AG10803 (cell line): ENCODE data around the gene MIX23.

Experiments
- DNase-seq: peaks from one replicate; pipeline ENCODE4 v3.0.0; 2010; ENCODE audit warnings: low read depth
- H3K4me3 ChIP-seq: 2 replicates; pipeline ENCODE4 v1.5.1; 2011; ENCODE audit warnings: mild to moderate bottlenecking, low read length, control low read depth
- TF ChIP-seq, protein P1 (sequence below): conservative IDR thresholded peaks from 2 replicates; pipeline ENCODE4 v1.5.1; 2011; ENCODE audit warnings: mild to moderate bottlenecking, low read length, control low read depth, inconsistent platforms

The MIX23 gene

DNA sequence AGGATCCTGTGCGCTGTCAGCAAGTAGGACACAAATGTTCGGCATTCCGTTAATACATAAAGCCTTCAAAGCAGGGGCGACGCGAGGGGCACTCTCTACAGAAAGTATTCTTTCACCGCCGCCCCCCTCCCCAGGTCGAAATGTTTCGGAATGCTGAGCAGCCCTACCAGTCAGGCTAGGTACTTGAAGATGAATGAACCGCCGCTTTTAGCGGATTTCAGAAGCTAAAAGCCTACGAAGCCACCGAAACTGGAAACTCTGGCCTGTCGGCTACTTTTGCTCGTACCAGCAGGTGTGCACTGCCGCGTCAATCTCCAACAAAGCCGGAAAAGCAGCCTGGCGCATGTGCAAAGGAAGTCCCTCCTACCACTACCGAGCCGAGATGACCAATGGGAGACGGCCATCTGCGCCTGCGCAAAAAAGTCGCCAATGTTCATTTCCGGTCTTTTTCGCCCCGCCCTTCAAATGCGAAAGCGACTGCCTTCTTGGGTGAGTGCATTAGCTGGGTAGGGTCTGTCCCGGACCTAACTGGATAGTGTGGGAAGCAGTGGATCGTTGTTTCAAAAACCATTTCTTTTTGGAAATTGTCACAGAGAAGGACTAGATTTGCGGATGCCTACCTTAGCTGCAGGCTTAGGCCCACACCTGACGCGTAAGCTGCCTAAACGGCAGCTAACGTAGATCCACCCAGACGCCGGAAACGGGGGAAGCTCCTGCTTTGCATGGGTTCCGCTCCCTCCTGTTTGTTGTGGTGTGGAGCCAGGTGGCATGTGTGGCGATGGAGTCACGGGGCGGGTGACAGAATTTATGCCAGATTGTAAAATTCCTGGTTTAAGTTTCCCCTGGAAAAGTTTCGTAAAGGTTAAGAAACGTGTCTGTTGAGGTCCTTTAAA lies 33.0 kb upstream of the MIX23 start, which contains the start of gene WDR5B:
Gene WDR5B, minus strand, starts transcription at position 301 of the 893 bp plus-strand sequence. CDS start 534 bp downstream, outside the sequence.
- H3K4me3 ChIP-seq: peak within 1 kb of the TSS; percentile 78
- TF ChIP-seq, protein P1, sequence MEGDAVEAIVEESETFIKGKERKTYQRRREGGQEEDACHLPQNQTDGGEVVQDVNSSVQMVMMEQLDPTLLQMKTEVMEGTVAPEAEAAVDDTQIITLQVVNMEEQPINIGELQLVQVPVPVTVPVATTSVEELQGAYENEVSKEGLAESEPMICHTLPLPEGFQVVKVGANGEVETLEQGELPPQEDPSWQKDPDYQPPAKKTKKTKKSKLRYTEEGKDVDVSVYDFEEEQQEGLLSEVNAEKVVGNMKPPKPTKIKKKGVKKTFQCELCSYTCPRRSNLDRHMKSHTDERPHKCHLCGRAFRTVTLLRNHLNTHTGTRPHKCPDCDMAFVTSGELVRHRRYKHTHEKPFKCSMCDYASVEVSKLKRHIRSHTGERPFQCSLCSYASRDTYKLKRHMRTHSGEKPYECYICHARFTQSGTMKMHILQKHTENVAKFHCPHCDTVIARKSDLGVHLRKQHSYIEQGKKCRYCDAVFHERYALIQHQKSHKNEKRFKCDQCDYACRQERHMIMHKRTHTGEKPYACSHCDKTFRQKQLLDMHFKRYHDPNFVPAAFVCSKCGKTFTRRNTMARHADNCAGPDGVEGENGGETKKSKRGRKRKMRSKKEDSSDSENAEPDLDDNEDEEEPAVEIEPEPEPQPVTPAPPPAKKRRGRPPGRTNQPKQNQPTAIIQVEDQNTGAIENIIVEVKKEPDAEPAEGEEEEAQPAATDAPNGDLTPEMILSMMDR: peak; percentile 22
- peak; percentile 96 for DNase-seq

DNA sequence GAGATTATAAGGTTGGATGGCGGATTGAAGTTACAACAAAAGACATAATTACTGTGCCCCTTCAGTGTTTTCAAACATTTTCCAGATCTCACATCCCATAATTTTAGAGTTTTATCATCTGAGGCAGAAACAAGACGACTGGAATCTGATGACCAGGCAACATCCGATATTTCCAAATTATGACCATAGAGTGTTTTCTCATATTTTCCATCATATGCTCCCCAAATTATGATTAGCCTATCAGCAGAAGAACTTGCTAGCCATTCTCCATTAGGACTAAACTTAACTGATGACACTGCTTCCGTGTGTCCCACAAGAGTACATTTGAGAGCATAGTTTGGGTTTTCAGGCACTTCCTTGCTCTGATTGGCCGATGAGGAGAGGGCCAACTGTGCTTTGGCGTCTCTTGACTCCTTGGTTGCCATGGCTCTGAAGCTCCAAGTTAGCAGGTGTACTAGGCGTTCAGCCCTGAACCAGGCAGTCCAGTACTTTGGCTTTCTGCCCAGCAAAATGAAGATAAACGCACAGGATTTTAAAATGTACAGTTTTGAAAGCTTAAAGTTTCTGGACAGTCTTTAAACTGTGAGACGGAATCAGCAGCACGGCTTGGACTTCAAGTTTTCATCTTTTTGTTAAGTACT lies 32.2 kb upstream of the MIX23 start:
- DNase-seq: peak; percentile 34
- TF ChIP-seq, protein P1: no peak
- peak overlapping the region; percentile 78 for H3K4me3 ChIP-seq

DNA sequence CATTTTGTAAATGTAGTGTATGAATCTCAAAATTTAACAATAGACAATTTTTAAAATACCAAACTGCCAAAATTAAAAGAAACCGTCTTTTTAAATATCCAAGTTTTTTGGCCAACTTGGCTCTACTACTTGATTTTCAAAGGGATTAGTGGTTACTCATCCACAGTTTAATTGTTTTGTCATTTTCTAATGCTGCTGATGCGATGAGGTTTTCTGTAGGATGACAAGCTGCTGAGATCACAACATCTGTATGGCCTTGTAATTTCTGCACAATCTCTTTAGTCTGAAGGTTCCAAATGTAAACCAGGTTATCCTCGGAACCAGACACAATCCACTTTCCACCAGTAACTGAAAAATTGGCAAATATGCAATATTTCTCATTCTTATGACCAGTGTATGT lies 31.4 kb upstream of the MIX23 start:
- TF ChIP-seq, protein P1: no peak
- H3K4me3 ChIP-seq: no peak overlapping the region
- DNase-seq: no peak

DNA sequence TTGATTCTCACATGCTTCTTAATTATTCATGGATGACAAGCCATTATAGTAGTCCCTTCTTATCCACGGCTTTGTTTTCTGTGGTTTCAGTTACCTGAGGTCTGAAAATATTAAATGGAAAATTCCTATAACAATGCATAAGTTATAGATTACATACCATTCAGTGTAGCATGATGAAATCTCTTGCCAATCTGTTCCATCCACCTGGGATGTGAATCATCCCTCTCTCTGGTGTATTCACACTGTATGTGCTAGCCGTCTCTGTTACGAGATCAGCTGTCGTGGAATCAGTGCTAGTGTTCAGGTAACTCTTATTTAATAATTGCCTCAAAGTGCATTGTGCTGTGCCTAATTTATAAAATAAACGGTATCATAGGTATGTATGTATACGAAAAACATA lies 27.6 kb upstream of the MIX23 start:
- DNase-seq: no peak
- TF ChIP-seq, protein P1: no peak

DNA sequence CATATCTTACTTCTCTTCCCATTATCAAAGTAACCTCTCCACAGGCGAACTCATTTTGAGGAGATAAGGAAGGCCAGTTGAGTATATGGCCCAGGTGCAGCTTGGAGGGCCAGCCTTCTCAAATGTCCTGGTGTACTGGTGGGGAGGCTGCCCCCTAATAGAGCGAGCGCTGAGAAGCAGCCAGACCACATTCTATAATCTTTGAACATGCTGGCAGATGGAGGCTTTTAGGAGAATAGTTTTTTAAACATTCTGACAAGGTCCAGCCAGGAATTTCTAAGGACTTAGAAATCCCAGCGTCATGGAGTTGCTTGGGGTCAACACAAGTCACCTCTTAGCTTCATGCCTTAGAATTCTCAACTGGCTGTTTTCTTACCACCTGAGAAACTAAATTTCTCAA lies 27.1 kb upstream of the MIX23 start:
- no peak overlapping the region for H3K4me3 ChIP-seq
- TF ChIP-seq, protein P1: no peak
- no peak for DNase-seq

More for the DNA sequence above, 27.6 kb upstream of the MIX23 start:
- no peak overlapping the region for H3K4me3 ChIP-seq

DNA sequence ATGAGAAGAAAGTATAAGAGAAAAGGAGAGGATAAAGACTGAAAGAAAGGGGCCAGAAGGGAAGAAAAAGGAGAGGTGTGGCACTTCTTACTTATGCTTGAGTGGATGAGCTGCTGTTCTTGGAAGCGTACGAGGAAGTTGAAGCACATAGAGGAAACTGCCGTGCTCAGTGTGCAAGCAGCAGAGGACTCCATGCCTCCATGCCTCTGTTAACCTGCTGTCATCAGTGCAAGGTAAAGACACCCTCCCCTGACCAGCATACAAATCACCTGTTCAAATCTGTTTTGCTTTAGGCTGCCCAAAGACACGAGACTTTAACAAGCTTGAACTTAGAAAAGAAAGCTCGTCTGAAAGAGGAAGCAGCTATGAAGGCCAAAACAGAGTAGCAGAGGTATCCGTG lies 26.4 kb upstream of the MIX23 start:
- DNase-seq: no peak
- TF ChIP-seq, protein P1: no peak
- H3K4me3 ChIP-seq: no peak overlapping the region
